Nephron progenitor cell (in vitro differentiated cells): ENCODE data around the gene SERINC4.
A peak's percentile ranks its signal among the peaks of the same experiment; 100 is the strongest.
"Not testable (repeated sequence)": the region's sequence is repeated elsewhere in the genome, so short reads cannot be mapped to it uniquely, and the experiment has no call there.

Experiments
- DNase-seq: peaks from one replicate; pipeline ENCODE4 v3.0.0; 2021
- H3K27ac Mint-ChIP-seq: 2 replicates; pipeline ENCODE4 v1.8.0; 2021; ENCODE audit warnings: mild to moderate bottlenecking, moderate library complexity, mixed read lengths
- H3K27me3 Mint-ChIP-seq: 2 replicates; pipeline ENCODE4 v1.8.0; 2021; ENCODE audit warnings: mild to moderate bottlenecking, low read depth, mixed read lengths; ENCODE audit not compliant: poor library complexity
- H3K36me3 Mint-ChIP-seq: 2 replicates; pipeline ENCODE4 v1.8.0; 2021; ENCODE audit warnings: low read depth, mixed read lengths
- H3K4me1 Mint-ChIP-seq: 2 replicates; pipeline ENCODE4 v1.8.0; 2021; ENCODE audit warnings: mixed read lengths
- H3K4me3 Mint-ChIP-seq: 2 replicates; pipeline ENCODE4 v1.8.0; 2021; ENCODE audit warnings: mild to moderate bottlenecking, moderate library complexity, mixed read lengths
- H3K9me3 Mint-ChIP-seq: 2 replicates; pipeline ENCODE4 v1.8.0; 2021; ENCODE audit warnings: mild to moderate bottlenecking, moderate library complexity, mixed read lengths
- TF ChIP-seq, protein P1 (sequence below): fragments of 200-600 bp; sonication (generic); IDR thresholded peaks from 2 replicates; pipeline ENCODE4 v1.5.0; 2021; ENCODE audit warnings: antibody characterized with exemption

Gene SERINC4

DNA sequence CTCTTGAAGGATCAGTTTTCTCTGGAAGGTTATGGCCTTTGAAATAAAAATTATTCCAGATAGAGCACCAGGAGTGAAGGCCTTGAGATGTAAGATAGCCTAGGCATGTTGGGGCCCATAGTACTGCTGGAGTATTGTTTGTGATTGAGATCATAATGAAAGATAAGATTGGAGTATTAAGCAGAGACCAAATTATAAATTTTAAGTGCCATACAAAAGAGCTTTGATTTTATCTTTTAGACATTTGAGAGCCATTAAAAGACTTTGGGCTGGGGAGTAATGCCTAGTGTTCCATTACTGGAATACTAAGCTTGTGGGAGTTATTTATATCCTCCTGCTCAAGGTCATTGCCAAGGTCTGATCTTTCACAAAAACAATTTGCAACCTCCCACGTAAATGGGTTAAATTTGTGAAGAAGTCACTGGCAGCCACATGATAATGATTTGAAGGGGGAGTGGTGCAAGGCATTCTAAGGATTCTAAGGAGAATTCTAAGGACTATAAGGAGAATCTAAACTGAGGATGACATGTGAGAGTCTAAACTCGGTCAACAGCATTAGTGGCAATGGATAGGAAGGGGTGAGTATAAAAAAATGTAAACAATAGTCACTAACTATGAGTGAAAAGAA, 36.1 kb downstream of the SERINC4 start:
- Mint-ChIP-seq H3K27ac (no peak overlapping the region), H3K4me1 (no peaks in the 10 kb centered on the region)

DNA sequence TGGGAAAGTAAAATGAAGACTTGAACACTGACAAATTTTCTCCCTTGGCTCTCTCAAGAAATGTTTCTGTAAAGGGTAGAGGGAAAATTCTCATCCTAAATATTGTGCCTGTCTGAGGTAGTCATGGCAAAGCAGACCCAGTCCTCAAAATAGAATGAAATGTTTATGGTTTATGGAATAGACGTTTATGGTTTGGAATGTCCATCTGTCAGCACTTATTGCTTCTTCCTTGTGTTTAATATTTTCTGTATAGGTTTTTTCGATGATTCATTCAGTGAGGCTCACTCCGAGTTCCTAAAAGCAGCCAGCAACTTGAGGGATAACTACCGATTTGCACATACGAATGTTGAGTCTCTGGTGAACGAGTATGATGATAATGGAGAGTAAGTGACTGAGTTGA, 37.2 kb downstream of the SERINC4 start:
- no peak overlapping the region for H3K27ac Mint-ChIP-seq

More for the DNA sequence above, 36.1 kb downstream of the SERINC4 start:
- TF ChIP-seq, protein P1, sequence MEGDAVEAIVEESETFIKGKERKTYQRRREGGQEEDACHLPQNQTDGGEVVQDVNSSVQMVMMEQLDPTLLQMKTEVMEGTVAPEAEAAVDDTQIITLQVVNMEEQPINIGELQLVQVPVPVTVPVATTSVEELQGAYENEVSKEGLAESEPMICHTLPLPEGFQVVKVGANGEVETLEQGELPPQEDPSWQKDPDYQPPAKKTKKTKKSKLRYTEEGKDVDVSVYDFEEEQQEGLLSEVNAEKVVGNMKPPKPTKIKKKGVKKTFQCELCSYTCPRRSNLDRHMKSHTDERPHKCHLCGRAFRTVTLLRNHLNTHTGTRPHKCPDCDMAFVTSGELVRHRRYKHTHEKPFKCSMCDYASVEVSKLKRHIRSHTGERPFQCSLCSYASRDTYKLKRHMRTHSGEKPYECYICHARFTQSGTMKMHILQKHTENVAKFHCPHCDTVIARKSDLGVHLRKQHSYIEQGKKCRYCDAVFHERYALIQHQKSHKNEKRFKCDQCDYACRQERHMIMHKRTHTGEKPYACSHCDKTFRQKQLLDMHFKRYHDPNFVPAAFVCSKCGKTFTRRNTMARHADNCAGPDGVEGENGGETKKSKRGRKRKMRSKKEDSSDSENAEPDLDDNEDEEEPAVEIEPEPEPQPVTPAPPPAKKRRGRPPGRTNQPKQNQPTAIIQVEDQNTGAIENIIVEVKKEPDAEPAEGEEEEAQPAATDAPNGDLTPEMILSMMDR = no peak
- Mint-ChIP-seq H3K36me3 (peaks cover 81% of the 10 kb centered on the region), H3K9me3 (no peaks in the 10 kb centered on the region), H3K4me3 (no peak overlapping the region), H3K27me3 (no peaks in the 10 kb centered on the region)
- no peak for DNase-seq

DNA sequence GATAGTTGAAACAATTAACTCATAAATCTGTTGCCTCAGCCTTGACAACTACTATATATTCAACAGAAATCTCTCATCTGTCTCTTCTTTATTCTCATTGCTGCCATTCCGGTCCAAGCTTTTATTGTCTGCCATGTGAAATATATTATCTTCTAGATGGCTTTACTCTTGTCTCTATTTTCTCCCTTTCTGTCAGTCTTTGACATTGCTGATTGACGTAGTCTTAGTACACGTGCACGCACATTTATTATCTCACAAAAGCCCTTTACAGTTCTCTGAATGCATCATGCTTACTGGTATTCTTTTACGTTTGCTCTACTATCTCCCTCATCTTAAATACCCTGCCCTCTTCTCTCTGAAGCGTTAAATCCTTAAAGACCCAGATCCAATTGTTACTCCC, 48.1 kb downstream of the SERINC4 start:
- TF ChIP-seq, protein P1 = no peak
- no peak overlapping the region for H3K4me3 Mint-ChIP-seq
- peaks cover 13% of the 10 kb centered on the region for H3K9me3 Mint-ChIP-seq
- H3K4me1 Mint-ChIP-seq = peaks cover 28% of the 10 kb centered on the region
- no peak for DNase-seq
- H3K27me3 Mint-ChIP-seq = no peaks in the 10 kb centered on the region
- H3K27ac Mint-ChIP-seq = peak overlapping the region; percentile 2
- peaks cover 72% of the 10 kb centered on the region for H3K36me3 Mint-ChIP-seq

More for the DNA sequence above, 37.2 kb downstream of the SERINC4 start:
- peaks cover 78% of the 10 kb centered on the region for H3K36me3 Mint-ChIP-seq
- H3K4me1 Mint-ChIP-seq = no peaks in the 10 kb centered on the region
- H3K9me3 Mint-ChIP-seq = no peaks in the 10 kb centered on the region
- DNase-seq = no peak
- no peaks in the 10 kb centered on the region for H3K27me3 Mint-ChIP-seq
- TF ChIP-seq, protein P1 = no peak
- H3K4me3 Mint-ChIP-seq = no peak overlapping the region

DNA sequence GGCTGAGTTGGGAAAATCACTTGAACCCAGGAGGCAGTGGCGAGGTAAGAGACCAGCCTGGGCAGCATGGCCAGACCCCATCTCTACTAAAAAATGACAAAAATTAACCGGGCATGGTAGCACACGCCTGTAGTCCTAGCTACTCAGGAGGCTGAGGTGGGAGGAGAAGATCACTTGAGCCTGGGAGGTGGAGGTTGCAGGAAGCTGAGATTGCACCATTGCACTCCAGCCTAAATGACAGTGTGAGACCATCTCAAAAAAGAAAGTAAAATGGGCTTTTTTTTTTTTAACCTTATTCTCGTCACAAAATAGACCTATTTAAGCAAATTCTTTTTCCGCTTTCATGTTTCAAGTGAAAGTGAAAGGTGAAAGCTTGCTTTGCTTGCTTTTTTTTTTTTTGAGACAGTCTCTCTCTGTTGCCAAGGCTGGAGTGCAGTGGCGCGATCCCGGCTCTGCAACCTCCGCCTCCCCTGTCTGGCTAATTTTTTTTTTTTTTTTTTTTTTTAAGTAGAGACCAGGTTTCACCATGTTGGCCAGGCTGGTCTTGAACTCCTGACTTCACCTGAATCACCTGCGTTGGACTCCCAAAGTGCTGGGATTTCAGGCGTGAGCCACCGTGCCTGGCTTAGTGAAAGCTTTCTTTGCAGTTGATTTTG, 50.2 kb downstream of the SERINC4 start:
- no peak overlapping the region for H3K27ac Mint-ChIP-seq
- H3K27me3 Mint-ChIP-seq = no peaks in the 10 kb centered on the region
- TF ChIP-seq, protein P1 = no peak
- H3K9me3 Mint-ChIP-seq = peaks cover 15% of the 10 kb centered on the region
- H3K4me1 Mint-ChIP-seq = peaks cover 30% of the 10 kb centered on the region
- H3K36me3 Mint-ChIP-seq = peaks cover 51% of the 10 kb centered on the region
- H3K4me3 Mint-ChIP-seq = no peak overlapping the region
- no peak for DNase-seq

DNA sequence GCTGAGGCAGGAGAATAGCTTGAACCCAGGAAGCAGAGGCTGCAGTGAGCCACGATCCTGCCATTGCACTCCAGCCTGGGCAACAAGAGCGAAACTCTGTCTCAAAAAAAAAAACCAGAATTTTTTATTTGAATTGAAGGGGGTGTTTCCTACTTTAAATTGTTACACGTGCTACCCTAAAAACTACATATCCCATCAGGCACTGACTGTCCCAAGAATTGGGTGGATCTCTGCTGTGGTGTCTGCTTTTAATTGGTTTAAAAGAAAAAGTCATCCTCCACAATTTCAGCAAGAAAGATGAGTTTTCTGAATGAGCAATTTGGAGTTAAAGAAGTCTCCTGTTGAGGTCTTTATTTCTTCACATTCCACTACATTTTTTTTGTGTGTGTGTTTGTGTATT, 51.6 kb downstream of the SERINC4 start:
- TF ChIP-seq, protein P1 = no peak
- Mint-ChIP-seq H3K36me3 (peaks cover 41% of the 10 kb centered on the region), H3K4me1 (peaks cover 33% of the 10 kb centered on the region), H3K27ac (no peak overlapping the region), H3K27me3 (no peaks in the 10 kb centered on the region), H3K9me3 (peaks cover 17% of the 10 kb centered on the region), H3K4me3 (peak overlapping the region; percentile 97)
- DNase-seq = no peak

DNA sequence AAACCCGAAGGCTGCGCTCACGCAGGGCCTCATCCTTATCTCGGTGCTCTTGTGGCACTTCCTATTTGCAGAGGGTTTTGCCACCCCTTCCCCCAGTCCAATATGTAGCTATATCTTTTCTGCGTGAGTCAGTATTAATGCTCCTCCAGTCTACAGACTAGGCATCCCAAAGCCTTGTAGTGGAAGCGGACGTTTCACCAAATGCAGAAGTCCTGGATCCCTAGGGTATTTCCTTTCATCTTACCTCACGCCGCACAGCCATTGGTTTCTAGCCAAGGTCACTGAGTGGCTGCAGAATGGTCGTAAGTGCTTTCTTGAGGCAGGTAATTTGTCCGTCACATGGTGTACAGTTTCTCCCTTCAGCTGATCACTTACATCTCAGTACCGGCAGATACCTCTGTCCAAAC, 53.1 kb downstream of the SERINC4 start:
- Mint-ChIP-seq H3K4me1 (peaks cover 29% of the 10 kb centered on the region), H3K36me3 (peaks cover 31% of the 10 kb centered on the region), H3K27ac (peak overlapping the region; percentile 98), H3K4me3 (peak overlapping the region; percentile 97), H3K9me3 (peaks cover 17% of the 10 kb centered on the region)
- H3K27me3 Mint-ChIP-seq, DNase-seq: not testable (repeated sequence)

DNA sequence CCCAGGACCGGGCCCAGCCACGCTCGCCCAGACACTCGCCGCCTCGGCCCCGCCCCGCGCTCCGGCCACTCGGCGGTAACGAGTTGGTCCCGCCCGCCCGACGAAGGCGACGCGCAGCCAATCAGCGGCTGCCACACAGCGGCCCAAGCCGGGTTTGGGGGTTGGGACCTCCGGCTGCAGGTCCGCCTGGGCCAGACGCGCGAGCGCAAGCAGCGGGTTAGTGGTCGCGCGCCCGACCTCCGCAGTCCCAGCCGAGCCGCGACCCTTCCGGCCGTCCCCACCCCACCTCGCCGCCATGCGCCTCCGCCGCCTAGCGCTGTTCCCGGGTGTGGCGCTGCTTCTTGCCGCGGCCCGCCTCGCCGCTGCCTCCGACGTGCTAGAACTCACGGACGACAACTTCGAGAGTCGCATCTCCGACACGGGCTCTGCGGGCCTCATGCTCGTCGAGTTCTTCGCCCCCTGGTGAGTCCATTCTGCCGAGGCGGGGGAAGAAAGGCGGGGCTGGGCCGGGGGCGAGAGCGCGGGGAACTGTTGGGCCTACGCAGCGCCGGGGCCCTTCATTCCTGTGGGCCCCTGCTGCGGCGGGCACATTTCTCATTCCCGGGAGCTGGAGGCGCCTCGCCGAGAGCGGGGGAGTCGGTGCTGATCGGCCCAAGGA, 53.6 kb downstream of the SERINC4 start, which contains the start of gene PDIA3:
TSS of gene PDIA3 (plus strand) at position 194 of the 658 bp plus-strand sequence. CDS start at position 296, 102 bp downstream.
- Mint-ChIP-seq H3K9me3 (peaks cover 17% of the 10 kb centered on the region), H3K4me1 (peaks cover 27% of the 10 kb centered on the region), H3K27ac (peak within 1 kb of the TSS; percentile 98), H3K4me3 (peak within 1 kb of the TSS; percentile 97), H3K36me3 (peaks cover 28% of the 10 kb centered on the region)
- not testable (repeated sequence) for H3K27me3 Mint-ChIP-seq
- DNase-seq = peak; percentile 94
